ENCODE measurements around the gene EDEM2.

Gene EDEM2

GRCh38 chr20:35091816-35092523, 55.2 kb downstream of the EDEM2 start:
- Histone ChIP-seq H2AFZ (ENCODE audit: low read depth) (peak overlapping the region; percentile 98), H3K79me2 (ENCODE audit: insufficient read depth, low read depth) (peaks cover 50% of the 10 kb centered on the region), H4K20me1 (ENCODE audit: insufficient read depth) (no peaks in the 10 kb centered on the region; the same call in 1 of the 2 replicates), H3K27me3 (ENCODE audit: insufficient read depth, low read depth) (no peaks in the 10 kb centered on the region), H3K27ac (peak overlapping the region; percentile 54; the same call in 1 of the 2 replicates), H3K36me3 (ENCODE audit: insufficient read depth) (no peaks in the 10 kb centered on the region), H3K4me2 (peak overlapping the region; percentile 49), H3K4me1 (ENCODE audit: low read depth, poor library complexity, severe bottlenecking) (peaks cover 46% of the 10 kb centered on the region), H3K4me3 (IDR thresholded peaks at IDR 0.05; ENCODE audit: insufficient read depth, low read depth, low read length) (peak overlapping the region; percentile 38), H3K9ac (peak overlapping the region; percentile 87)
- TF ChIP-seq, protein P1, sequence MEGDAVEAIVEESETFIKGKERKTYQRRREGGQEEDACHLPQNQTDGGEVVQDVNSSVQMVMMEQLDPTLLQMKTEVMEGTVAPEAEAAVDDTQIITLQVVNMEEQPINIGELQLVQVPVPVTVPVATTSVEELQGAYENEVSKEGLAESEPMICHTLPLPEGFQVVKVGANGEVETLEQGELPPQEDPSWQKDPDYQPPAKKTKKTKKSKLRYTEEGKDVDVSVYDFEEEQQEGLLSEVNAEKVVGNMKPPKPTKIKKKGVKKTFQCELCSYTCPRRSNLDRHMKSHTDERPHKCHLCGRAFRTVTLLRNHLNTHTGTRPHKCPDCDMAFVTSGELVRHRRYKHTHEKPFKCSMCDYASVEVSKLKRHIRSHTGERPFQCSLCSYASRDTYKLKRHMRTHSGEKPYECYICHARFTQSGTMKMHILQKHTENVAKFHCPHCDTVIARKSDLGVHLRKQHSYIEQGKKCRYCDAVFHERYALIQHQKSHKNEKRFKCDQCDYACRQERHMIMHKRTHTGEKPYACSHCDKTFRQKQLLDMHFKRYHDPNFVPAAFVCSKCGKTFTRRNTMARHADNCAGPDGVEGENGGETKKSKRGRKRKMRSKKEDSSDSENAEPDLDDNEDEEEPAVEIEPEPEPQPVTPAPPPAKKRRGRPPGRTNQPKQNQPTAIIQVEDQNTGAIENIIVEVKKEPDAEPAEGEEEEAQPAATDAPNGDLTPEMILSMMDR (conservative IDR thresholded peaks at IDR 0.05; ENCODE audit: low read depth, low read length) = no peak

- Histone ChIP-seq H3K27ac (no peak overlapping the region), H3K4me2 (no peak overlapping the region), H3K4me1 (ENCODE audit: low read depth, poor library complexity, severe bottlenecking) (peaks cover 48% of the 10 kb centered on the region), H3K79me2 (ENCODE audit: insufficient read depth, low read depth) (peaks cover 79% of the 10 kb centered on the region), H3K4me3 (IDR thresholded peaks at IDR 0.05; ENCODE audit: insufficient read depth, low read depth, low read length) (no peak overlapping the region), H2AFZ (ENCODE audit: low read depth) (no peak overlapping the region), H3K36me3 (ENCODE audit: insufficient read depth) (no peaks in the 10 kb centered on the region), H3K9ac (no peak overlapping the region), H4K20me1 (ENCODE audit: insufficient read depth) (no peaks in the 10 kb centered on the region; the same call in 1 of the 2 replicates), H3K27me3 (ENCODE audit: insufficient read depth, low read depth) (no peaks in the 10 kb centered on the region)
- TF ChIP-seq, protein P1 (conservative IDR thresholded peaks at IDR 0.05; ENCODE audit: low read depth, low read length) = no peak
Observed at GRCh38 chr20:35088231-35089145, 58.6 kb downstream of the EDEM2 start.

GRCh38 chr20:35087791-35088190, 59.3 kb downstream of the EDEM2 start:
- no peak overlapping the region for H3K4me2 ChIP-seq
- H3K4me3 ChIP-seq (IDR thresholded peaks at IDR 0.05; ENCODE audit: insufficient read depth, low read depth, low read length) = no peak overlapping the region
- H3K36me3 ChIP-seq (ENCODE audit: insufficient read depth) = no peaks in the 10 kb centered on the region

GRCh38 chr20:35087355-35087754, 59.8 kb downstream of the EDEM2 start:
- Histone ChIP-seq H2AFZ (ENCODE audit: low read depth) (no peak overlapping the region), H3K4me1 (ENCODE audit: low read depth, poor library complexity, severe bottlenecking) (peaks cover 47% of the 10 kb centered on the region), H3K4me3 (IDR thresholded peaks at IDR 0.05; ENCODE audit: insufficient read depth, low read depth, low read length) (no peak overlapping the region), H3K4me2 (no peak overlapping the region), H3K27ac (no peak overlapping the region), H3K27me3 (ENCODE audit: insufficient read depth, low read depth) (no peaks in the 10 kb centered on the region), H3K36me3 (ENCODE audit: insufficient read depth) (no peaks in the 10 kb centered on the region), H4K20me1 (ENCODE audit: insufficient read depth) (peaks cover 3% of the 10 kb centered on the region; the same call in 1 of the 2 replicates), H3K79me2 (ENCODE audit: insufficient read depth, low read depth) (peaks cover 90% of the 10 kb centered on the region), H3K9ac (no peak overlapping the region)
- TF ChIP-seq, protein P1 (conservative IDR thresholded peaks at IDR 0.05; ENCODE audit: low read depth, low read length) = no peak

More at GRCh38 chr20:35087791-35088190, 59.3 kb downstream of the EDEM2 start:
- Histone ChIP-seq H3K27ac (no peak overlapping the region), H3K4me1 (ENCODE audit: low read depth, poor library complexity, severe bottlenecking) (peaks cover 43% of the 10 kb centered on the region), H4K20me1 (ENCODE audit: insufficient read depth) (peaks cover 2% of the 10 kb centered on the region; the same call in 1 of the 2 replicates), H3K79me2 (ENCODE audit: insufficient read depth, low read depth) (peaks cover 86% of the 10 kb centered on the region), H3K27me3 (ENCODE audit: insufficient read depth, low read depth) (no peaks in the 10 kb centered on the region), H3K9ac (no peak overlapping the region), H2AFZ (ENCODE audit: low read depth) (no peak overlapping the region)
- TF ChIP-seq, protein P1 (conservative IDR thresholded peaks at IDR 0.05; ENCODE audit: low read depth, low read length) = no peak
